Calu3 (cell line): ENCODE results near the gene YIF1A. TPM values are rescaled to one million over a fixed set of nuclear protein-coding genes. Genes with fewer than 3 reads are reported as not detected.

Experiments
- BruUV-seq: library from RNA; stranded (reverse); fragments of 400-500 nt; replicated peaks from 2 replicates; lab custom pipeline; 2021; lab: Mats Ljungman, UMichigan
- CTCF ChIA-PET: fragments of 300-600 bp; sonication (Branson Sonifier 250); formaldehyde crosslinking; loops from one replicate; lab custom pipeline; 2022; ENCODE audit warnings: antibody characterized with exemption; lab: Charles Lee
- DNase-seq: peaks from one replicate; pipeline ENCODE4 v3.0.0; 2022
- H3K27ac Mint-ChIP-seq: one replicate; pipeline ENCODE4 v1.8.0; 2022; ENCODE audit warnings: mixed read lengths; ENCODE audit not compliant: unreplicated experiment
- H3K27me3 Mint-ChIP-seq: one replicate; pipeline ENCODE4 v1.8.0; 2022; ENCODE audit warnings: mixed read lengths; ENCODE audit not compliant: unreplicated experiment
- H3K36me3 Mint-ChIP-seq: one replicate; pipeline ENCODE4 v1.8.0; 2022; ENCODE audit warnings: mild to moderate bottlenecking, moderate library complexity, mixed read lengths; ENCODE audit not compliant: insufficient read depth, unreplicated experiment
- H3K4me1 Mint-ChIP-seq: one replicate; pipeline ENCODE4 v1.8.0; 2022; ENCODE audit warnings: mild to moderate bottlenecking, low read depth, mixed read lengths; ENCODE audit not compliant: unreplicated experiment
- H3K4me3 Mint-ChIP-seq: one replicate; pipeline ENCODE4 v1.8.0; 2022; ENCODE audit warnings: mild to moderate bottlenecking, low read depth, moderate library complexity, mixed read lengths; ENCODE audit not compliant: unreplicated experiment
- H3K9me3 Mint-ChIP-seq: one replicate; pipeline ENCODE4 v1.8.0; 2022; ENCODE audit warnings: low read depth, mixed read lengths; ENCODE audit not compliant: unreplicated experiment
- CTCF ChIP-seq: fragments of 200-600 bp; IDR thresholded peaks from one replicate; pipeline ENCODE4 v1.8.0; 2022; ENCODE audit warnings: antibody characterized with exemption; ENCODE audit not compliant: unreplicated experiment
- intact Hi-C: fragments of 100-400 bp; cut with micrococcal nuclease; formaldehyde crosslinking; loops from one replicate; pipeline ENCODE4 v1.10.0; 2022; ENCODE audit not compliant: unreplicated experiment
- total RNA-seq: library from RNA; stranded (reverse); gene quantifications from 2 replicates; pipeline ENCODE4 v1.2.3, GENCODE V29; 2022

YIF1A gene
- total RNA-seq, 1 experiment from 2014 or later, result 98.8 TPM

- Mint-ChIP-seq H3K9me3 (no peaks in the 10 kb centered on the region), H3K4me1 (peaks cover 18% of the 10 kb centered on the region), H3K27me3 (no peaks in the 10 kb centered on the region), H3K36me3 (peaks cover 20% of the 10 kb centered on the region), H3K27ac (no peak overlapping the region), H3K4me3 (no peak overlapping the region)
- no peak for DNase-seq
- BruUV-seq, result no TSS peak
- TF ChIP-seq CTCF, result no peak
- intact Hi-C loops, result no loop called here
- CTCF ChIA-PET, result interaction anchor here (1.0 to 2.1 kb wide), 2 partner anchors 17 kb away, joined by 5 to 7 read pairs; no protein-coding TSS in a partner anchor
Measured at GRCh38 chr11:66329165-66329673, 40.3 kb upstream of the YIF1A start.

- H3K4me3 Mint-ChIP-seq, result no peak overlapping the region
- no peaks in the 10 kb centered on the region for H3K9me3 Mint-ChIP-seq
- H3K36me3 Mint-ChIP-seq, result peaks cover 20% of the 10 kb centered on the region
- peak; percentile 90 for TF ChIP-seq CTCF
- peaks cover 6% of the 10 kb centered on the region for H3K27me3 Mint-ChIP-seq
- H3K4me1 Mint-ChIP-seq, result peaks cover 18% of the 10 kb centered on the region
- intact Hi-C loops, result no loop called here
- peak; percentile 83 for DNase-seq
- H3K27ac Mint-ChIP-seq, result no peak overlapping the region
- CTCF ChIA-PET, result interaction anchor here (1.0 kb wide), 1 partner anchor 17 kb away, joined by 7 read pairs; no protein-coding TSS in a partner anchor
- no TSS peak for BruUV-seq
Measured at GRCh38 chr11:66328302-66329144, 39.6 kb upstream of the YIF1A start.

- DNase-seq, result no peak
- CTCF ChIA-PET, result no interaction called here
- Mint-ChIP-seq H3K4me3 (no peak overlapping the region), H3K36me3 (peaks cover 17% of the 10 kb centered on the region), H3K4me1 (peaks cover 18% of the 10 kb centered on the region), H3K9me3 (no peaks in the 10 kb centered on the region), H3K27me3 (peaks cover 11% of the 10 kb centered on the region), H3K27ac (no peak overlapping the region)
- BruUV-seq, result no TSS peak
- TF ChIP-seq CTCF, result no peak
- intact Hi-C loops, result no loop called here
Measured at GRCh38 chr11:66328031-66328301, 39.0 kb upstream of the YIF1A start.

- no peak for DNase-seq
- TF ChIP-seq CTCF, result no peak
- Mint-ChIP-seq H3K27ac (no peak overlapping the region), H3K27me3 (peaks cover 17% of the 10 kb centered on the region), H3K9me3 (no peaks in the 10 kb centered on the region), H3K36me3 (peaks cover 12% of the 10 kb centered on the region), H3K4me1 (peaks cover 18% of the 10 kb centered on the region), H3K4me3 (no peak overlapping the region)
- CTCF ChIA-PET, result interaction anchor here (0.5 to 0.8 kb wide), 2 partner anchors 15 to 24 kb away, joined by 3 read pairs; no protein-coding TSS in a partner anchor
- intact Hi-C loops, result no loop called here
- no TSS peak for BruUV-seq
Measured at GRCh38 chr11:66327171-66328030, 38.5 kb upstream of the YIF1A start.
